Panc1 (cell line): Measurements from ENCODE around the gene RPP30. TPM values are rescaled to one million over a fixed set of nuclear protein-coding genes. Genes with fewer than 3 reads are reported as not detected.

Experiments
- ATAC-seq: fragments of 200-7000 bp; cut with Tn5 transposase; 2 replicates; pipeline ENCODE4 v1.9.1; 2020; ENCODE audit warnings: mild to moderate bottlenecking, moderate library complexity
- BruUV-seq: library from RNA; stranded (reverse); fragments of 400-500 nt; replicated peaks from 2 replicates; lab custom pipeline; 2021; lab: Mats Ljungman, UMichigan
- CTCF ChIA-PET: fragments of 300-600 bp; sonication (Branson Sonifier 250); formaldehyde crosslinking; loops from one replicate; lab custom pipeline; 2022; ENCODE audit warnings: antibody characterized with exemption; lab: Charles Lee
- POLR2A ChIA-PET: fragments of 300-600 bp; sonication (Branson Sonifier 250); formaldehyde crosslinking; loops from one replicate; lab custom pipeline; 2022; ENCODE audit warnings: antibody characterized with exemption; lab: Charles Lee
- DNase-seq: peaks from one replicate; pipeline ENCODE4 v3.0.0-alpha.2; 2010; ENCODE audit warnings: low read depth, low spot score
- H3K27ac ChIP-seq: 2 replicates; pipeline ENCODE4 v1.5.1; 2011; ENCODE audit warnings: mild to moderate bottlenecking, low read length, inconsistent platforms
- H3K27me3 ChIP-seq: fragments of 200-500 bp; sonication (Bioruptor generic); 2 replicates; pipeline ENCODE4 v1.6.0; 2014; ENCODE audit warnings: low read length, inconsistent platforms; ENCODE audit not compliant: control insufficient read depth, insufficient read depth
- H3K36me3 ChIP-seq: fragments of 200-500 bp; sonication (Bioruptor generic); 2 replicates; pipeline ENCODE4 v1.5.1; 2014; ENCODE audit warnings: inconsistent platforms, mild to moderate bottlenecking, low read length, moderate library complexity; ENCODE audit not compliant: control insufficient read depth, insufficient read depth
- H3K4me1 ChIP-seq: 2 replicates; pipeline ENCODE4 v1.5.1; 2011; ENCODE audit warnings: inconsistent platforms, mild to moderate bottlenecking, low read length, moderate library complexity; ENCODE audit not compliant: control insufficient read depth, insufficient read depth
- H3K4me3 ChIP-seq, 2 experiments: 2 replicates each; pipeline ENCODE4 v1.5.1; 2011 to 2012; ENCODE audit warnings: low read depth in 2 of 2, low read length in 2 of 2, mild to moderate bottlenecking in 2 of 2, inconsistent platforms in 1 of 2, moderate library complexity in 1 of 2
- H3K9me3 ChIP-seq: fragments of 200-500 bp; sonication (Bioruptor generic); 2 replicates; pipeline ENCODE4 v1.5.1; 2014; ENCODE audit warnings: low read depth, mild to moderate bottlenecking, inconsistent platforms, low read length, moderate library complexity; ENCODE audit not compliant: control insufficient read depth, insufficient read depth
- POLR2AphosphoS5 ChIP-seq: IDR thresholded peaks from 2 replicates; pipeline ENCODE4 v1.6.1; 2012; ENCODE audit warnings: mild to moderate bottlenecking, low read depth, low read length, moderate library complexity
- SIN3A ChIP-seq: IDR thresholded peaks from 2 replicates; pipeline ENCODE4 v1.6.1; 2012; ENCODE audit warnings: low read depth, mild to moderate bottlenecking, low read length, moderate library complexity, borderline replicate concordance; ENCODE audit not compliant: insufficient read depth
- TCF7L2 ChIP-seq: IDR thresholded peaks from 2 replicates; pipeline ENCODE4 v1.6.1; 2011; ENCODE audit warnings: mild to moderate bottlenecking, low read depth, low read length, inconsistent platforms
- in situ Hi-C: cut with HindIII; loops from 2 replicates; pipeline ENCODE4 v1.10.0; 2016; ENCODE audit warnings: low sequenced_read_pairs, low pct_unique_long_range_greater_than_20kb
- intact Hi-C: fragments of 100-400 bp; cut with micrococcal nuclease; formaldehyde crosslinking; loops from one replicate; pipeline ENCODE4 v1.10.0; 2022; ENCODE audit not compliant: unreplicated experiment
- total RNA-seq: library from RNA; stranded (reverse); gene quantifications from one replicate; pipeline ENCODE4 v1.2.1, GENCODE V29; 2021; ENCODE audit not compliant: unreplicated experiment
- TF ChIP-seq, protein P1 (sequence below), 2 experiments: IDR thresholded peaks; 2 replicates each; pipeline ENCODE4 v1.6.1; 2011 to 2012; ENCODE audit warnings: low read depth in 2 of 2, control low read depth in 1 of 2, low read length in 1 of 2, mild to moderate bottlenecking in 1 of 2, moderate library complexity in 1 of 2; ENCODE audit not compliant: insufficient read depth in 1 of 2
- TF ChIP-seq, protein P2 (sequence below): fragments of 450-650 bp; IDR thresholded peaks from 2 replicates; pipeline ENCODE4 v1.5.1; 2017; ENCODE audit warnings: mild to moderate bottlenecking

RPP30 gene
- total RNA-seq, 1 experiment from 2014 or later: 59.0 TPM

DNA sequence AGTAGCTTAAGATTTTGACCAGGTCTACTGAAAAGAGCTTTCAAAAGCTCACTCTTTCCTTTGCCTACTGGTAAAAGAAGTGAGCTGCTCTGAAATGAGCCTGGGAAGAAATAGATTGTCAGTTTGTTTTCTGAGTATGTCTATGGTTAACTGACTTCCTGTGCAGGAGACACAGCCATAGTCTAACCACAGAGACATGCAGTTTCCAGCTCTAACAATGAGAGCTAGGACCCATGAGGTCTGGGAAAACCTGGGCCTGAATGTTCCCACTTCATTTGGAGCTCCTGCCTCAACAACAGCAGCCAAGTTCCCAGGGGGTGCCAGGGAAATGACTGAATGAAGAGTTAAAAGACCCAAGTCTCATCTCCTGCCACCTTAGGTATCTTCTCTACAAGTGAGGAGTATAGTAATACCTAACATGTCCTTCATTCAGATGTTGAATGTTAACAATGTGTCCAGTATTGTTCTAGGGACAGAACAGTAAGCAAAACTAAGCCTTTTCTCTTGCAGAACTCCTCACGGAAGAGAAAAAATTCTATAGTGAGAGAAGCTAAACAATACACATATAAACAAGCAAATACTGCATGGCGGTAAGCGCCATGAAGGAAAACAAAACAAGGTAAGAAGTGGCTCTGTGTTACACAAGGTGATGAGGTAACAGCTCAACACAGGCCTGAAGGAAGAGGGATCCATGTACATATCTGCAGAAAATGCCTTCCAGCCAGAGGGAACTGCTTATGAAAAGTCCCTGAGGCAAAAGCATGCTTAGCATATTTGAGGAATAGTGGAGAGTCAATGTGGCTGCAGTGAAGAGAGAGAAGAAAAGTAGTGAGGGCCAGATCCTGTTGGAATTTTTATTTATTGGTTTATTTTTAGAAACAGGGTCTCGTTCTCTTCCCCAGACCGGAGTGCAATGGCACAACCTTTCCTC is 75.5 kb downstream of the RPP30 start:
- in situ Hi-C loops: no loop called here
- H3K27ac ChIP-seq: no peak overlapping the region
- ATAC-seq (no peak), DNase-seq (no peak)
- CTCF ChIA-PET: no interaction called here
- TF ChIP-seq, protein P1, sequence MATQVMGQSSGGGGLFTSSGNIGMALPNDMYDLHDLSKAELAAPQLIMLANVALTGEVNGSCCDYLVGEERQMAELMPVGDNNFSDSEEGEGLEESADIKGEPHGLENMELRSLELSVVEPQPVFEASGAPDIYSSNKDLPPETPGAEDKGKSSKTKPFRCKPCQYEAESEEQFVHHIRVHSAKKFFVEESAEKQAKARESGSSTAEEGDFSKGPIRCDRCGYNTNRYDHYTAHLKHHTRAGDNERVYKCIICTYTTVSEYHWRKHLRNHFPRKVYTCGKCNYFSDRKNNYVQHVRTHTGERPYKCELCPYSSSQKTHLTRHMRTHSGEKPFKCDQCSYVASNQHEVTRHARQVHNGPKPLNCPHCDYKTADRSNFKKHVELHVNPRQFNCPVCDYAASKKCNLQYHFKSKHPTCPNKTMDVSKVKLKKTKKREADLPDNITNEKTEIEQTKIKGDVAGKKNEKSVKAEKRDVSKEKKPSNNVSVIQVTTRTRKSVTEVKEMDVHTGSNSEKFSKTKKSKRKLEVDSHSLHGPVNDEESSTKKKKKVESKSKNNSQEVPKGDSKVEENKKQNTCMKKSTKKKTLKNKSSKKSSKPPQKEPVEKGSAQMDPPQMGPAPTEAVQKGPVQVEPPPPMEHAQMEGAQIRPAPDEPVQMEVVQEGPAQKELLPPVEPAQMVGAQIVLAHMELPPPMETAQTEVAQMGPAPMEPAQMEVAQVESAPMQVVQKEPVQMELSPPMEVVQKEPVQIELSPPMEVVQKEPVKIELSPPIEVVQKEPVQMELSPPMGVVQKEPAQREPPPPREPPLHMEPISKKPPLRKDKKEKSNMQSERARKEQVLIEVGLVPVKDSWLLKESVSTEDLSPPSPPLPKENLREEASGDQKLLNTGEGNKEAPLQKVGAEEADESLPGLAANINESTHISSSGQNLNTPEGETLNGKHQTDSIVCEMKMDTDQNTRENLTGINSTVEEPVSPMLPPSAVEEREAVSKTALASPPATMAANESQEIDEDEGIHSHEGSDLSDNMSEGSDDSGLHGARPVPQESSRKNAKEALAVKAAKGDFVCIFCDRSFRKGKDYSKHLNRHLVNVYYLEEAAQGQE (IDR thresholded peaks at IDR 0.05; ENCODE audit: insufficient read depth in 1 of 2, low read depth in 2 of 2, low read length in 1 of 2): no peak
- no peak for TF ChIP-seq POLR2AphosphoS5
- TF ChIP-seq SIN3A: no peak
- TF ChIP-seq, protein P2, sequence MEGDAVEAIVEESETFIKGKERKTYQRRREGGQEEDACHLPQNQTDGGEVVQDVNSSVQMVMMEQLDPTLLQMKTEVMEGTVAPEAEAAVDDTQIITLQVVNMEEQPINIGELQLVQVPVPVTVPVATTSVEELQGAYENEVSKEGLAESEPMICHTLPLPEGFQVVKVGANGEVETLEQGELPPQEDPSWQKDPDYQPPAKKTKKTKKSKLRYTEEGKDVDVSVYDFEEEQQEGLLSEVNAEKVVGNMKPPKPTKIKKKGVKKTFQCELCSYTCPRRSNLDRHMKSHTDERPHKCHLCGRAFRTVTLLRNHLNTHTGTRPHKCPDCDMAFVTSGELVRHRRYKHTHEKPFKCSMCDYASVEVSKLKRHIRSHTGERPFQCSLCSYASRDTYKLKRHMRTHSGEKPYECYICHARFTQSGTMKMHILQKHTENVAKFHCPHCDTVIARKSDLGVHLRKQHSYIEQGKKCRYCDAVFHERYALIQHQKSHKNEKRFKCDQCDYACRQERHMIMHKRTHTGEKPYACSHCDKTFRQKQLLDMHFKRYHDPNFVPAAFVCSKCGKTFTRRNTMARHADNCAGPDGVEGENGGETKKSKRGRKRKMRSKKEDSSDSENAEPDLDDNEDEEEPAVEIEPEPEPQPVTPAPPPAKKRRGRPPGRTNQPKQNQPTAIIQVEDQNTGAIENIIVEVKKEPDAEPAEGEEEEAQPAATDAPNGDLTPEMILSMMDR: no peak
- no peak for TF ChIP-seq TCF7L2
- intact Hi-C loops: no loop called here
- no peaks in the 10 kb centered on the region for H3K4me1 ChIP-seq
- no peaks in the 10 kb centered on the region; the same call in 1 of the 2 replicates for H3K27me3 ChIP-seq
- no peaks in the 10 kb centered on the region for H3K36me3 ChIP-seq
- BruUV-seq: no TSS peak
- H3K9me3 ChIP-seq: no peaks in the 10 kb centered on the region
- no peak overlapping the region for H3K4me3 ChIP-seq
- POLR2A ChIA-PET: interaction anchor here (0.7 kb wide), 1 partner anchor 308 kb away, joined by 6 read pairs; no protein-coding TSS in a partner anchor

Other genes with a start within 250 kb of the RPP30 start
- 0.33 TPM for gene HTR7, start 13.9 kb upstream of the RPP30 start, total RNA-seq
- gene ANKRD1, start 49.1 kb downstream of the RPP30 start, total RNA-seq: 0.26 TPM